Measurements from ENCODE around the gene RAB8B. TPM values are rescaled to one million over a fixed set of nuclear protein-coding genes. Genes with fewer than 3 reads are reported as not detected.
A peak's percentile ranks its signal among the peaks of the same experiment; 100 is the strongest.

Gene RAB8B
- 14.4 and 16.0 TPM in 2 replicates for total RNA-seq (2014; rRNA removed; shearing (Covaris generic); ENCODE audit: low replicate concordance)

- Histone ChIP-seq H3K9me3 (no peaks in the 10 kb centered on the region), H3K27me3 (no peaks in the 10 kb centered on the region), H3K4me3 (peak within 1 kb of the TSS; percentile 72), H3K36me3 (no peaks in the 10 kb centered on the region)
- peak; percentile 98 for DNase-seq
These were observed at the start of gene RAB8B for GRCh38 chr15:63188926-63189871. RAB8B (plus strand) TSS chr15:63189606; CDS start chr15:63189625, 19 bp downstream.

- DNase-seq: no peak
- Histone ChIP-seq H3K36me3 (peaks cover 10% of the 10 kb centered on the region), H3K27me3 (no peaks in the 10 kb centered on the region), H3K9me3 (peaks cover 1% of the 10 kb centered on the region; the same call in 1 of the 2 replicates), H3K4me3 (no peak overlapping the region)
These were observed 48.5 kb upstream of the RAB8B start for GRCh38 chr15:63140936-63141335.

- Histone ChIP-seq H3K36me3 (peaks cover 22% of the 10 kb centered on the region), H3K27me3 (no peaks in the 10 kb centered on the region), H3K9me3 (peaks cover 1% of the 10 kb centered on the region; the same call in 1 of the 2 replicates), H3K4me3 (no peak overlapping the region)
- no peak for DNase-seq
These were observed 44.0 kb upstream of the RAB8B start for GRCh38 chr15:63145426-63145825.

- DNase-seq: no peak
- Histone ChIP-seq H3K4me3 (no peak overlapping the region), H3K9me3 (peaks cover 1% of the 10 kb centered on the region; the same call in 1 of the 2 replicates), H3K27me3 (no peaks in the 10 kb centered on the region), H3K36me3 (peaks cover 20% of the 10 kb centered on the region)
These were observed 42.7 kb upstream of the RAB8B start for GRCh38 chr15:63146684-63147083.

GRCh38 chr15:63151665-63152064, 37.7 kb upstream of the RAB8B start:
- Histone ChIP-seq H3K36me3 (peaks cover 33% of the 10 kb centered on the region), H3K9me3 (no peaks in the 10 kb centered on the region), H3K27me3 (no peaks in the 10 kb centered on the region), H3K4me3 (no peak overlapping the region)
- no peak for DNase-seq

GRCh38 chr15:63155486-63155885, 33.9 kb upstream of the RAB8B start:
- DNase-seq: no peak
- Histone ChIP-seq H3K4me3 (peak overlapping the region; percentile 80), H3K27me3 (no peaks in the 10 kb centered on the region), H3K36me3 (peaks cover 21% of the 10 kb centered on the region), H3K9me3 (no peaks in the 10 kb centered on the region)

- peaks cover 21% of the 10 kb centered on the region for H3K36me3 ChIP-seq
- H3K9me3 ChIP-seq: no peaks in the 10 kb centered on the region
- no peaks in the 10 kb centered on the region for H3K27me3 ChIP-seq
- DNase-seq: no peak
- H3K4me3 ChIP-seq: peak overlapping the region; percentile 80
These were observed 33.2 kb upstream of the RAB8B start for GRCh38 chr15:63156086-63156710.

GRCh38 chr15:63156755-63157117, 32.7 kb upstream of the RAB8B start:
- H3K4me3 ChIP-seq: peak overlapping the region; percentile 80
- H3K27me3 ChIP-seq: no peaks in the 10 kb centered on the region
- peak; percentile 23 for DNase-seq

GRCh38 chr15:63157118-63157843, 32.1 kb upstream of the RAB8B start, which contains the start of gene RPS27L:
RPS27L (minus strand) TSS chr15:63157477; CDS start chr15:63157405, 72 bp downstream.
- DNase-seq: peak; percentile 95
- peak within 1 kb of the TSS; percentile 80 for H3K4me3 ChIP-seq
- H3K27me3 ChIP-seq: no peaks in the 10 kb centered on the region
- peaks cover 21% of the 10 kb centered on the region for H3K36me3 ChIP-seq
- no peaks in the 10 kb centered on the region for H3K9me3 ChIP-seq

More at GRCh38 chr15:63156755-63157117, 32.7 kb upstream of the RAB8B start:
- Histone ChIP-seq H3K36me3 (peaks cover 21% of the 10 kb centered on the region), H3K9me3 (no peaks in the 10 kb centered on the region)

GRCh38 chr15:63157891-63158431, 31.4 kb upstream of the RAB8B start:
- peak; percentile 72 for DNase-seq
- H3K4me3 ChIP-seq: peak overlapping the region; percentile 80
- H3K9me3 ChIP-seq: no peaks in the 10 kb centered on the region
- H3K36me3 ChIP-seq: peaks cover 16% of the 10 kb centered on the region
- no peaks in the 10 kb centered on the region for H3K27me3 ChIP-seq

- H3K36me3 ChIP-seq: no peaks in the 10 kb centered on the region; the same call in 1 of the 2 replicates
- no peak overlapping the region for H3K4me3 ChIP-seq
- H3K27me3 ChIP-seq: no peaks in the 10 kb centered on the region
- no peaks in the 10 kb centered on the region for H3K9me3 ChIP-seq
- no peak for DNase-seq
These were observed 28.8 kb upstream of the RAB8B start for GRCh38 chr15:63160638-63161037.

GRCh38 chr15:63163217-63163616, 26.2 kb upstream of the RAB8B start:
- no peak overlapping the region for H3K4me3 ChIP-seq
- DNase-seq: no peak

GRCh38 chr15:63165166-63165859, 24.1 kb upstream of the RAB8B start:
- Histone ChIP-seq H3K4me3 (no peak overlapping the region), H3K9me3 (peaks cover 5% of the 10 kb centered on the region; the same call in 1 of the 2 replicates), H3K36me3 (no peaks in the 10 kb centered on the region), H3K27me3 (no peaks in the 10 kb centered on the region)
- DNase-seq: no peak

More at GRCh38 chr15:63163217-63163616, 26.2 kb upstream of the RAB8B start:
- Histone ChIP-seq H3K27me3 (no peaks in the 10 kb centered on the region), H3K36me3 (no peaks in the 10 kb centered on the region), H3K9me3 (peaks cover 5% of the 10 kb centered on the region; the same call in 1 of the 2 replicates)

- no peak for DNase-seq
- H3K36me3 ChIP-seq: no peaks in the 10 kb centered on the region
- H3K27me3 ChIP-seq: no peaks in the 10 kb centered on the region
- peaks cover 5% of the 10 kb centered on the region; the same call in 1 of the 2 replicates for H3K9me3 ChIP-seq
- no peak overlapping the region for H3K4me3 ChIP-seq
These were observed 23.2 kb upstream of the RAB8B start for GRCh38 chr15:63166219-63166618.

- peaks cover 5% of the 10 kb centered on the region; the same call in 1 of the 2 replicates for H3K9me3 ChIP-seq
- no peaks in the 10 kb centered on the region for H3K36me3 ChIP-seq
- no peak for DNase-seq
- no peaks in the 10 kb centered on the region for H3K27me3 ChIP-seq
- H3K4me3 ChIP-seq: no peak overlapping the region
These were observed 19.6 kb upstream of the RAB8B start for GRCh38 chr15:63169788-63170187.

GRCh38 chr15:63172376-63172775, 17.0 kb upstream of the RAB8B start:
- Histone ChIP-seq H3K9me3 (no peaks in the 10 kb centered on the region), H3K27me3 (no peaks in the 10 kb centered on the region), H3K4me3 (no peak overlapping the region), H3K36me3 (no peaks in the 10 kb centered on the region)
- DNase-seq: no peak
